Sigmoid colon (tissue), 4 donors: ENCODE measurements around the gene THOC6.

Experiments used
- EP300 ChIP-seq, 4 donors: sonication (generic); formaldehyde crosslinking; IDR thresholded peaks; one replicate each; pipeline ENCODE4 v1.6.1; 2017; ENCODE audit warnings: antibody characterized with exemption in 4 of 4
- POLR2A ChIP-seq, 2 donors: fragments of 450-650 bp; IDR thresholded peaks; one replicate each; pipeline ENCODE4 v1.6.1; 2016; ENCODE audit warnings: antibody characterized with exemption in 2 of 2, mild to moderate bottlenecking in 2 of 2, moderate library complexity in 2 of 2
- POLR2AphosphoS5 ChIP-seq, 4 donors: sonication (generic); formaldehyde crosslinking; IDR thresholded peaks; one replicate each; pipeline ENCODE4 v1.6.1; 2017; ENCODE audit warnings: antibody characterized with exemption in 4 of 4
- TF ChIP-seq, protein P1 (sequence below), 4 experiments: fragments of 450-650 bp in 3 of 4; fragments of 200-600 bp in 1 of 4; IDR thresholded peaks; one replicate each; pipeline ENCODE4 v1.5.1; 2016 to 2019; ENCODE audit warnings: antibody characterized with exemption in 4 of 4, mild to moderate bottlenecking in 3 of 4, moderate library complexity in 2 of 4

DNA sequence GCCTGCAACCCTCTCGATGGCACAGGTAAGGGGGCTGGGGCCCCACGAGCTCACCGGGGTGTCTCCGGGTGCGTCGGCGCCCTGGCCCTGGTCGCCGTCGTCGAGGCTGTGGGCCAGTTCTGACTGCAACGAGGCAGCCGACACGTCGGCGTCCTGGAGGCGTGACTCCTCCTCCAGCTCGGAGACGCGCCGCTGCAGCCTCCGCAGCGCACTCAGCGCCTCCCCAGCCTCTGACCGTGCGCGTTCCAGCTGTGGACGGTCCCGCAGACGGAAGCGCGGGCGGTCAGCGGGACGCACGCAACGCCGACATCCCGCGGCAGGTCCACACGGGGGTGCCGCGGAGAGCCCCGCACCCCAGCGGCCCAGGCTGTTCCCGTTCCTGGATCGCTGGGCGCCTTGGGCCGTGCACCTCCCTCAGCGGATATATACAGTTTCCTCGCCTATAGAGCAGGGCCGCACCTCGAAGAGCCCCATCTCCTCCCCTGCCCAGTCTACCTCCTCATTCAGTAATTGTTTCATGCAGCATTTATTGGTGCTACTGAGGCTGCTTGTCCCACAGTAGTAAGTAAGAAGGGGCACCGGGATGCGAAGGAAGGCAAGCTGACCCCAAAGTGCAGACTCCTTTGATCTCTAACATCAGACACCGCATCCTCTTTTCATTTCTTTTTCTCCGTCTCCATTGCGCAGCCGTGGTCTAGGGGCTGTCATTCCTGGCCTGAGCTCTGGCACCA, 5.8 kb downstream of the THOC6 start:
- TF ChIP-seq, protein P1, sequence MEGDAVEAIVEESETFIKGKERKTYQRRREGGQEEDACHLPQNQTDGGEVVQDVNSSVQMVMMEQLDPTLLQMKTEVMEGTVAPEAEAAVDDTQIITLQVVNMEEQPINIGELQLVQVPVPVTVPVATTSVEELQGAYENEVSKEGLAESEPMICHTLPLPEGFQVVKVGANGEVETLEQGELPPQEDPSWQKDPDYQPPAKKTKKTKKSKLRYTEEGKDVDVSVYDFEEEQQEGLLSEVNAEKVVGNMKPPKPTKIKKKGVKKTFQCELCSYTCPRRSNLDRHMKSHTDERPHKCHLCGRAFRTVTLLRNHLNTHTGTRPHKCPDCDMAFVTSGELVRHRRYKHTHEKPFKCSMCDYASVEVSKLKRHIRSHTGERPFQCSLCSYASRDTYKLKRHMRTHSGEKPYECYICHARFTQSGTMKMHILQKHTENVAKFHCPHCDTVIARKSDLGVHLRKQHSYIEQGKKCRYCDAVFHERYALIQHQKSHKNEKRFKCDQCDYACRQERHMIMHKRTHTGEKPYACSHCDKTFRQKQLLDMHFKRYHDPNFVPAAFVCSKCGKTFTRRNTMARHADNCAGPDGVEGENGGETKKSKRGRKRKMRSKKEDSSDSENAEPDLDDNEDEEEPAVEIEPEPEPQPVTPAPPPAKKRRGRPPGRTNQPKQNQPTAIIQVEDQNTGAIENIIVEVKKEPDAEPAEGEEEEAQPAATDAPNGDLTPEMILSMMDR (IDR thresholded peaks at IDR 0.05), result no peak
- no peak for TF ChIP-seq POLR2A (IDR thresholded peaks at IDR 0.05)
- TF ChIP-seq EP300 (IDR thresholded peaks at IDR 0.05), result no peak
- TF ChIP-seq POLR2AphosphoS5 (IDR thresholded peaks at IDR 0.05), result no peak
